Fibroblast of the conjunctiva (primary cell): ENCODE results near the gene POU2F3.

ENCODE experiments used
- DNase-seq: peaks from one replicate; pipeline ENCODE4 v3.0.0-alpha.2; 2010; ENCODE audit warnings: low read depth

Gene POU2F3

GRCh38 chr11:120285256-120285655, 45.3 kb downstream of the POU2F3 start:
- peak; percentile 12 for DNase-seq

GRCh38 chr11:120288021-120288420, 48.1 kb downstream of the POU2F3 start:
- no peak for DNase-seq

GRCh38 chr11:120289426-120289825, 49.5 kb downstream of the POU2F3 start:
- no peak for DNase-seq

GRCh38 chr11:120290956-120291355, 51.0 kb downstream of the POU2F3 start:
- no peak for DNase-seq

- no peak for DNase-seq
Measured at GRCh38 chr11:120293038-120293800, 53.3 kb downstream of the POU2F3 start.

- DNase-seq: no peak
Measured at GRCh38 chr11:120294096-120294495, 54.2 kb downstream of the POU2F3 start.

GRCh38 chr11:120295099-120295498, 55.2 kb downstream of the POU2F3 start:
- no peak for DNase-seq

GRCh38 chr11:120296554-120296953, 56.6 kb downstream of the POU2F3 start:
- no peak for DNase-seq

GRCh38 chr11:120298461-120298860, 58.5 kb downstream of the POU2F3 start:
- no peak for DNase-seq

- no peak for DNase-seq
Measured at GRCh38 chr11:120302001-120302805, 62.3 kb downstream of the POU2F3 start.

GRCh38 chr11:120303004-120303637, 63.2 kb downstream of the POU2F3 start:
- peak; percentile 70 for DNase-seq

GRCh38 chr11:120304526-120304925, 64.6 kb downstream of the POU2F3 start:
- no peak for DNase-seq

- DNase-seq: no peak
Measured at GRCh38 chr11:120305286-120305685, 65.3 kb downstream of the POU2F3 start.

GRCh38 chr11:120306519-120307242, 66.7 kb downstream of the POU2F3 start:
- peak; percentile 68 for DNase-seq

GRCh38 chr11:120307476-120307875, 67.5 kb downstream of the POU2F3 start:
- DNase-seq: no peak

GRCh38 chr11:120308081-120308480, 68.1 kb downstream of the POU2F3 start:
- no peak for DNase-seq

GRCh38 chr11:120310870-120311269, 70.9 kb downstream of the POU2F3 start:
- DNase-seq: no peak

GRCh38 chr11:120314861-120315260, 74.9 kb downstream of the POU2F3 start:
- no peak for DNase-seq

GRCh38 chr11:120316880-120317688, 77.1 kb downstream of the POU2F3 start:
- no peak for DNase-seq

- DNase-seq: no peak
Measured at GRCh38 chr11:120317689-120318480, 77.9 kb downstream of the POU2F3 start.
